HG03135 (cell line): ENCODE data around the gene C19orf47.
"Not testable (repeated sequence)": the region's sequence is repeated elsewhere in the genome, so short reads cannot be mapped to it uniquely, and the experiment has no call there.

Source experiments
- ATAC-seq: cut with Tn5 transposase; IDR thresholded peaks from one replicate; pipeline ENCODE4 v1.9.1; 2021; ENCODE audit warnings: mild to moderate bottlenecking, moderate library complexity; ENCODE audit not compliant: unreplicated experiment

Gene C19orf47

DNA sequence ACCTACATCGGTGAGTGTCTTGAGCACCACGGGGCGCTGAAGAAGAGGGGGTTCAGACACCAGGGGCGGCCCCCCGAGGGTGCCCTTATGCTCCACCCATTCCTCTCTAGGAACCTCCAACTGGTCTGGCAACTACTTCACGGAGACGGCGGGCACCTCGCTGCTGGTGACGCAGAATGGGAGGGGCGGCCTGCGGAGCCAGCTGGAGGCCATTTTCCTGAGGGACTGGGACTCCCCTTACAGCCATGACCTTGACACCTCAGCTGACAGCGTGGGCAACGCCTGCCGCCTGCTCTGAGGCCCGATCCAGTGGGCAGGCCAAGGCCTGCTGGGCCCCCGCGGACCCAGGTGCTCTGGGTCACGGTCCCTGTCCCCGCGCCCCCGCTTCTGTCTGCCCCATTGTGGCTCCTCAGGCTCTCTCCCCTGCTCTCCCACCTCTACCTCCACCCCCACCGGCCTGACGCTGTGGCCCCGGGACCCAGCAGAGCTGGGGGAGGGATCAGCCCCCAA, 29.7 kb upstream of the C19orf47 start:
- ATAC-seq: no peak

DNA sequence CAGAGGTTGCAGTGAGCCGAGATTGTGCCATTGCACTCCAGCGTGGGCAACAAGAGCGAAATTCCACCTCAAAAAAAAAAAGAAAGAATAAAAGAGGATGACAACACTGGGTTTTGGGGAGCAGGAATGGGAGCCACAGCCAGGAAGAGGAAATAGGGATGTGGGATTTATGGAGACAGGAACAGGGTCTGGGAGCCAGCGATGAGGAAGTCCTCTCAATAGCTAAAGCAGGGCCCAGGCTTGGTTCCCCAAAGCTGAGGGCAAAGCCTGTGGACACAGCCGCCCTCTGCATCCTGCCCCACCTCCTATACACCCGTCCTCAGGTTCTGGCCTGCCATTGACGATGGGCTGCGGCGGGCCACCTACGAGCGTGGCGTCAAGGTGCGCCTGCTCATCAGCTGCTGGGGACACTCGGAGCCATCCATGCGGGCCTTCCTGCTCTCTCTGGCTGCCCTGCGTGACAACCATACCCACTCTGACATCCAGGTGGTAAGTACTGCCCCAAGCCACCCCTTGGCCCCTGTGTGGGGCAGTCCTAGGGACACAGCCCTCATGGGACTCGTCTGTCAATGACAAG, 28.2 kb upstream of the C19orf47 start:
- no peak for ATAC-seq

DNA sequence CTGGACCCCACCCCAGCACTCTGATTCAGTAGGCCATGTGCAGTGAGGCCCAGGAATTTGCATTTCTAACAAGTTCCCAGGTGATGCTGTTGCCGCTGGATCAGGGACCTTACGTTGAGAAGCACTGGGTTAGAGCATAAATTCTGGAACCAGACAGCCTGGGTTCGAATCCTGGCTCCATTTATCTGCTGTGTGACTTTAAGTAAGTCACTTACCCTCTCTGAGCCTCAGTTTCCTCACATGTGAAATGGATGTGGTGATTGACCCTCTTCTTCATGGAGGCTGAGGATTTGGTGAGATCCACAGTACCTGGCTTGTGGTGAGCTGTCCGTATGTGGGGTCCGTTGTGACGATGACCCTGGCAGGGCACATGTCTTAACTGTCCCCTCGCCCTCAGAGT, 25.9 kb upstream of the C19orf47 start:
- no peak for ATAC-seq

DNA sequence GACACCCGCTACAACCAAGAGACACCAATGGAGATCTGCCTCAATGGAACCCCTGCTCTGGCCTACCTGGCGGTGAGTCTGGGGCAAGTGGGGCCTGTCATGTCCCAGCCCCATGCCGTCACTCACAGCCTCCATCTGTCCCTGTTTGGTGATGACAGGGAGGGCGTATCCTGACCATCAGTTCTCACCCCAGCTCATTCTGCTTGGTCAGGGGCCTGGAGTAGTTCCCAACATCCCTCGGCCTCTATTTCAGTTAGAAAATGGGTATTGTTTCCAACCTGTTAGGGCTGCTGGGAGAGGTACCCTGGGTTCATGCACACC, 23.6 kb upstream of the C19orf47 start:
- ATAC-seq: no peak

DNA sequence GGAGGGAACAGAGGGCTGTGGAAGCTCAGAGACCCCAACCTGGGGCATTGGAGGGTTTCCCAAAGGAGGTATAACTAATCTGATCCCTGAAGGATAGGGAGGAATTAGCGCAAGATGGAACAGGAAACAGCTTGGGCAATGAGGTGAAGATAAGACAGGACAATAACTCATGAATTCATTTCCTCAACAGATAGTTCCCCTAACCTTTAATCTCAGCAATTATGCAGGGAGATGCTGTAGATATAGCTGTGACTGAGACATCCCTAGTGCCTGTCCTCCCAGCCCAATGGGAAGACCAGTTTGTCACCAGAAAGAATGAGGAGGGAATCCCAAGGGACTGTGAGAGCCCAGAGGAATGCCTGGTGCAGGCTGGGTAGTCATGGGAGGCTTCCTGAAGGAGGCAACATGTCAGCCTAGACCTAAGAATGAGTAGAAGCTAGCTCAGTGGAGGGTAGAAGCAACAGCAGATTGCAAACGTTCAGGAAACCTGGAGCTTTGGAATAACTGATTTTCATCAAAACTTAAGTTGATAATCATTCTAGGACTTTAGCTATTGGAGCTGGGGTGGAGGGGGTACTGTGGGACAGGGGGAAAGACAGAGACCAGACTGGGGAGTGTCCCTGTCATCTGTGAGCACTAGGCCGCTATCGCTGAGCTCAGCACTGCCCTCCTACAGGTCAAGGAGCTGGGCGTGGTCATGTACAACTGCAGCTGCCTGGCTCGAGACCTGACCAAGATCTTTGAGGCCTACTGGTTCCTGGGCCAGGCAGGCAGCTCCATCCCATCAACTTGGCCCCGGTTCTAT, 23.0 kb upstream of the C19orf47 start:
- ATAC-seq: no peak

DNA sequence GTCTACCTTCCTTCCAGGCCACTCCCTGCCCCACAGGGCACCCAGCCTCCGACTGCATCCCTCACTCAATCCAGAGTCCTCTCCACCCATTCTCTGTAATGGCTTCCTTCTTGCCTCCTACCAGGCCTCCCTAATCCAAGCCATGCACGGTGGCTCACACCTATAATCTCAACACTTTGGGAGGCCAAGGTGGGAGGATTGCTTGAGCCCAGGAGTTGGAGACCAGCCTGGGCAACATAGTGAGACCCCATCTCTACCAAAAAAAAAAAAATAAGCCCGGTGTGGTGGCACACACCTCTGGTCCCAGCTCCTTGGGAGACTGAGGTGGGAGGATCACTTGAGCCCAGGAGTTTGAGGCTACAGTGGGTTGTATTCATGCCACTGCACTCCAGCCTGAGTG, 22.1 kb upstream of the C19orf47 start:
- ATAC-seq: not testable (repeated sequence)

DNA sequence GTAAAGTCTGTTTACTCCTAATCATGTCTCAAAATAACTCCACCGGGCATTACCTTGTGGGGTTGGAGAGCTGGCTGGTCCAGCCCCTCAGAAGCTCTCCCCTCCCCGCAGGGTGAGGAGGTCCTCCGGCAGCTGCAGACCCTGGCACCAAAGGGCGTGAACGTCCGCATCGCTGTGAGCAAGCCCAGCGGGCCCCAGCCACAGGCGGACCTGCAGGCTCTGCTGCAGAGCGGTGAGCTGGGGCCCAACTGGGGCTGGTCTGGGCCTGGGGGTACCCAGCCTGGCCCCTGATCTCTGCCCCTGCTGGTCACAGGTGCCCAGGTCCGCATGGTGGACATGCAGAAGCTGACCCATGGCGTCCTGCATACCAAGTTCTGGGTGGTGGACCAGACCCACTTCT, 21.6 kb upstream of the C19orf47 start:
- no peak for ATAC-seq

DNA sequence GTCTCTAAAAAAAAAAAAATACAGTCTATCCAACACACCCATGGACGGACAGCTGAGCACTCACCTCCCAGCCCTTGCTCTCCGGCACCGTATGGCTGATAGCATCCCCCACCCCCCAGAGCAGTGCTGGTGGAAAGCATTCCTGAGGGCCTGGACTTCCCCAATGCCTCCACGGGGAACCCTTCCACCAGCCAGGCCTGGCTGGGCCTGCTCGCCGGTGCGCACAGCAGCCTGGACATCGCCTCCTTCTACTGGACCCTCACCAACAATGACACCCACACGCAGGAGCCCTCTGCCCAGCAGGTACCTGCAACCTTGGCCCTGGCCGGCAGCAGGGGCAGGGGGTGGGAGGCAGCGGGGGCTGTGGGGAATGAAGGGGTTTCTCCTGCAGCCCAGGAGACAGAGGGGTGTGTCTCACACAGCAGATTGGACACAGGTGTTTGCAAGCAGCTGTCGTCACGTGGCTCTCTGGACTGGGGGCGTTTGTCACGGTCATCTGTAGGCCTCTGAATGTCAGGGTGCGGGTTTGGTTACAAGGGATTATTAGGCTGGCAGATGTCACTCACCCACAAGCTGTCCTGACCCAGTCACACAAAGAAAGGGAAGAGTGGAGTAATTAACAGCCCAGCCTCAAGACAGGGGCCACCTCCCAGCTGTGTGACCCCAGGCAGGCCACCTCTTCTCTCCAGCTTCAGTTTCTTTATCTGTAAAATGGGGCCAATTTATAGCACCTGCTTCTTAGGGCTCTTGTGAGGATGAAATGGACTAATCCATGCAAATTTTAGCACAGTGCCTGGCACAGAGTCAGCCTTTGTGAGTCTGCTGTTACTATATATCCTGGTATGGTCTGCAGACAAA, 19.6 kb upstream of the C19orf47 start:
- ATAC-seq: no peak

DNA sequence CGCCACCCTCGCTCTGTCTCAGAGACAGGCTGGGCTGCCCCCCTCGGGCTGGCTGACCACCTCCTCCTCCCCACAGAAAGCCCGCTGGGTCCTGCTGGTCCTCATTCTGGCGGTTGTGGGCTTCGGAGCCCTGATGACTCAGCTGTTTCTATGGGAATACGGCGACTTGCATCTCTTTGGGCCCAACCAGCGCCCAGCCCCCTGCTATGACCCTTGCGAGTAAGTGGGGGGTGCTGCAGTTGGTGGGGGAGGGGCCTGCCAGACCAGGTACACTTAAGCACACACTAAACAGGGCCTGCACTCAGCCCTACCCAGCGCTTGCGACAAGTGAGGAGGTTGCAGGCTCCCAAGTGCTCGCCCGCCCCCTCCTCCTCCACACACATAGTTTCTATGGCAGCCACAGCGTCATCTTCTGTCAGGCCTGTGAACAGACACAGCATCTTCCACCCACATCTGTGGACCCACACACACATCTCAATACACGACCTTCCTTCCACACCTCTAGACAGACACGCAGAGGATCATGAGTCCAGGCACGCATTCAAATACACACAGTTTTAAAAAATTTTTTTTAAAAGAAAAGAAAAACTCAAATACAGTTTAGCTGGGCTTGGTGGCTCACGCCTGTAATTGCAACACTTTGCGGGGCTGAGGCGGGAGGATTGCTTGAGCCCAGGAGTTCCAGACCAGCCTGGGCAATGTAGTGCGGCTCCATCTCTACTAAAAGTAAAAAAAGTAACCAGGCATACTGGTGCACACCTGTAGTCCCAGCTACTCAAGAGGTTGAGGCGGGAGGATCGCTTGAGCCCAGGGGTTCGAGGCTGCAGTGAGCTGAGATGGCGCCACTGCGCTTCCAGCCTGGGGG, 18.7 kb upstream of the C19orf47 start:
- no peak for ATAC-seq

DNA sequence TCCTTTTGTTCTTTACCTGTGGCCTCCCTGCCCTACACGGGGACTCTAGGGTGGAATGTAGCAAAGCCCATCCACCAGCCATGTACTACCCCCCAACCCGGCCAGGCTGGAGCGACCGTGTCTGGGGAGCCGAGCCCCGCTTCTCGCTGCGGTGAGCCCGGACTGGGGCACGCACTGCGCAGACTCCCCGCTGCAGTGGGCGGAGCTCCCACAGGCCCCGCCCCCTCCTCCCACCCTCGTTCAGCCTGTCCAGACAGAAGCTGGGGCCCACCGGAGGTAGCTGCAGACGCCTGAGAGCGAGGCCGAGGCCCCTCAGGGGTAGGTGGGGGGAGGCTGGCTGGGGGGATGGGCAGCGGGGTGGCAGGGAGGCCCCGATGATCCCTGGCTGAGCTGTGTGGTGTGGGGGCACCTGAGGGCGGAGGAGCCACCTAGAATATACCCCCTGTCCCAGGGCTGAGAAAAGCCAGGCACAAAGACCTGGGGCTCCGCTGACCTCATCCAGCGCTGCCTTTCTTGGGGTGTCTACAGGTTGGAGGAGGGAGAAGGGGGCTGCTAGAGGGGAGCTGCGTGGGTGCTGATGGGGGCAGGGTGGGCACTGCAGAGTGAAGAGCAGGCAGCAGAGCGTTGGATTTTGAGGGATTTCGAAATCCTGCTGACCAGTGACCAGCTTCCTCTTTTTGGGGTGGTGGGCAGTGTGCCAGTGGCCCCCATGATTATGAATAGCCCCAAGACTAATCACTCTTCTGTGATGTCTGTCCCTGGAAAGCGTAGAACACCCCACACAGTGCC, 17.6 kb upstream of the C19orf47 start:
- no peak for ATAC-seq

DNA sequence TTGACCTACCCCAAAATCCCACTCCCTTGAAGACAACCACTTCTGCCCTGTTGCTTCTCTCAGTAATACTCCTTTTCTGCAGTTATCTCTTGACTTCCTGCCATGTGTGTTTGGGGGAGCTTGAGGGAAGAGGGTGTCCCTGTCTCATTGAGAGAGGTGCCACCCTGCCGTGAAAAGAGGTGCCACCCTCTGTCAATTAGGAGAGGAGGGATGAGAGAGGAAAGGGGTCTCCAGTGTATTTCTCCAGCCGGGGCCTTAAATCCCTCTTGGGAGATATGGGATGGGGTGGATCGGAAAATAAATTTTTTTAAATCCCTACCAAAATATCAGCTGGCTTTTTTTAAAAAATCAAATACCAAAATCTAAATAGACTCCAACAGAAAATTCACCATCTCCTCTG, 16.8 kb upstream of the C19orf47 start:
- no peak for ATAC-seq

DNA sequence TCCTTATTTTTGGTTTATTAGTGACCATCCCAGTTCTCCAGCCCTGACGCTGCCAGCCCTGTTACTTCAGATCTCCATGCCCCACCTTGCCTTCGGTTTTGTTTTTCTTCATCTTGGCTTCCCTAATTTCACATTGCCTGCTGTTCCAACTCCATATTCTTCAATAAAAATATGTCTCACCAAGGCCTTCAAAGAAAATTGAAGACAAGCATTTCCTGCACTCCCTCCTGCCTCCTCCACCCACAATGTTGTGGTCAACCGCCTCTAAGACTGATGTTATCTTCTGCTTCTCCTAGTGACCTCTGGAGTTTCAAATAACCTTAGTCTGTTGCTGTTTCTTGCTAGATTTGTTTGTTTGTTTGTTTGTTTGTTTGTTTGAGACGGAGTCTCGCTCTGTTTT, 14.9 kb upstream of the C19orf47 start:
- ATAC-seq: no peak

DNA sequence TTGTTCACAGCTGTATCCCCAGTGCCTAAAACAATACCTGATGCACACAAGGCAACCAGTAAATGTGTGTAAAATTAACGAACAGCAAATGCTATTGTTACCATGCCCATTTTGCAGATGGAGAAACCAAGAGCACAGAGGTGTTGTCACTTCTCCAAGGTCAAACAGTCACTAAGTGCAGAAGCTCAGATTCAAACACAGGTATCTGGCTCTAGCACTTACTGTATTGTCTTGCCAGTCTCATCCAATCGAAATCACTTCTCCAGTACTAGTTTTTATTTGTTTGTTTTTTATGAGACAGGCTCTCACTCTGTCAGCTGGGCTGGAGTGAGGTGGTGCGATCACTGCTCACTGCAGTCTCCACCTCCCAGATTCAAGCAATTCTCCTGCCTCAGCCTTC, 14.0 kb upstream of the C19orf47 start:
- no peak for ATAC-seq

DNA sequence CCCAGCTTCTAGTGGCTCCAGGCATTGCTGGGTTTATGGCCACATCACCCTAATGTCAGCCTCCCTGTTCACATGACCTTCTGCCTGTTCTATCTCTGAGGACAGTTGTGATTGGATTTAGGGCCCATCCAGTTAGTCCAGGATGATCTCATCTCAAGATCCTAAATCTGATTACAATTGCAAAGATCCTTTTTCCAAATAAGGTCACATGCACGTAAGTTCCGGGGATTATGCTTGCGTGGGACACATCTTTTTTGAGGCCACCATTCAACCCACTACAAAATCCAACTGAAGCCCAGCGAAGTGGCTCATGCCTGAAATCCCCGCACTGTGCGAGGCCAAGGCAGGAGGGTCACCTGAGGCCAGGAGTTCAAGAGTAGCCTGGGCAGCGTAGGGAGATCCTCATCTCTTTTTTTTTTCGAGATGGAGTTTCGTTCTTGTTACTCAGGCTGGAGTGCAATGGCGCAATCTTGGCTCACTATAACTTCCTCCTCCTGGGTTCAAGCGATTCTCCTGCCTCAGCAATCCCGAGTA, 12.6 kb upstream of the C19orf47 start:
- ATAC-seq: no peak

DNA sequence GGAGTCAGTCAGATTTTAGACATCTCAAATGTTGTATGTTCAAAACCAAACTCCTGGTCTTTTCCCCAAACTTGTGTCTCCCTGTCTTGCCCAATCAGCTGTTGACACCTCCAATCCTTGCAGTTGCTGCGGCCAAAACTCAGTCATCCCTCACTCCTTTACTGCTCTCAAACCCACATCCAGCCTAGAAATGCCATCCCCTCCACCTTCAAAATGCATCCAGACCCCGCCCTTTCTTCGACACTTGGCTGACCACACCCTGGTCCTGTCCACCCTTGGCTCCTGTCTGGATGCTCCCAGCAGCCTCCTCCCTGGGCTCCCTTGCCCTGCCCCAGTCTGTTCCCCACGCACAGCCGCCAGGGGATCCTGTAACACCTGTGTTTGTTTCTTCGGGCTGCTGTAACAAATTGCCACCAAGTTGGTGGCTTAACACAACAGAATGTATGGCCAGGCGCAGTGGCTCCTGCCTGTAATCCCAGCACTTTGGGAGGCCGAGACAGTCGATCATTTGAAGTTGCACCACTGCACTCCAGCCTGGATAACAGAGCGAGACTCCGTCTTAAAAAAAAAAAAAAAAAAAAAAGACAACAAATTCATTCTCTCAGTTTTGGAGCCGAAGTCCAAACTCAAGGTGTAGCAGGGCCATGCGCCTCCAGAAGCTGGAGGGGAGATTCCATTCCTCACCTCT, 12.0 kb upstream of the C19orf47 start:
- ATAC-seq: no peak

DNA sequence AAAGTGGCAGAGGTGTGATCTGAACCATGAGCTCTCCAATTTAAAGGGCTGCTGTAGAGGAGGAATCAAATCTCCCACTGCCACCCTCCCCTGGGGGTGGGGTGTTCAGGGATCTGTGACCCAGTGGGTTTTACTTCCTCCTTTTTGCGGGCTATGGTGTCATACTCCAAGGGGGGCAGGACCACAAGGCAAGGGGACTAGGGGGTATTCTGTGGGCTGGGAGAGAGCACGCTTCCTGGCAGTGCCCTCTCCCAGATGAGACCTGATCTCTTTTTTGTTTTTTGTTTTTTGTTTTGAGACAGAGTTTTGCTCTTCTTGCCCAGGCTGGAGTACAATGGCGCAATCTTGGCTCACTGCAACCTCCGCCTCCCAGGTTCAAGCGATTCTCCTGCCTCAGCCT, 10.6 kb upstream of the C19orf47 start:
- no peak for ATAC-seq

DNA sequence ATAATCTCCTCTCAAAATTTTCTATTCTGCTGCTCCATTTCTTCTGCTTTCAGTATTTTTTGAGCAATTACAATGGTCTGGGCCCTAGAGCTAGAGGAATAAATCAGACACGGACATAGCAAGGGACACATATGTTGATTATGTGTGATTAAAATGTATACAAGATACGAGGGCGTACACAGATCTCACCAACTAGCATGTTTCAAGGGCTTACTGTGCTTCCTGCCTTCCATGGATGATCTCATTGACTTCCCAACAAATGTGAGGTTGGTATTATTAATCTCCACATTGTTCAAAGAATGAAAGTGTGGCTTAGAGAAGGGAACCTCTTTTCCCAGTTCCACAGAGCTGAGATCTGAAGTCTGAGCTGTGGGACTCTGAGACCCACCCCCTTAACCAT, 9.4 kb upstream of the C19orf47 start:
- ATAC-seq: no peak

DNA sequence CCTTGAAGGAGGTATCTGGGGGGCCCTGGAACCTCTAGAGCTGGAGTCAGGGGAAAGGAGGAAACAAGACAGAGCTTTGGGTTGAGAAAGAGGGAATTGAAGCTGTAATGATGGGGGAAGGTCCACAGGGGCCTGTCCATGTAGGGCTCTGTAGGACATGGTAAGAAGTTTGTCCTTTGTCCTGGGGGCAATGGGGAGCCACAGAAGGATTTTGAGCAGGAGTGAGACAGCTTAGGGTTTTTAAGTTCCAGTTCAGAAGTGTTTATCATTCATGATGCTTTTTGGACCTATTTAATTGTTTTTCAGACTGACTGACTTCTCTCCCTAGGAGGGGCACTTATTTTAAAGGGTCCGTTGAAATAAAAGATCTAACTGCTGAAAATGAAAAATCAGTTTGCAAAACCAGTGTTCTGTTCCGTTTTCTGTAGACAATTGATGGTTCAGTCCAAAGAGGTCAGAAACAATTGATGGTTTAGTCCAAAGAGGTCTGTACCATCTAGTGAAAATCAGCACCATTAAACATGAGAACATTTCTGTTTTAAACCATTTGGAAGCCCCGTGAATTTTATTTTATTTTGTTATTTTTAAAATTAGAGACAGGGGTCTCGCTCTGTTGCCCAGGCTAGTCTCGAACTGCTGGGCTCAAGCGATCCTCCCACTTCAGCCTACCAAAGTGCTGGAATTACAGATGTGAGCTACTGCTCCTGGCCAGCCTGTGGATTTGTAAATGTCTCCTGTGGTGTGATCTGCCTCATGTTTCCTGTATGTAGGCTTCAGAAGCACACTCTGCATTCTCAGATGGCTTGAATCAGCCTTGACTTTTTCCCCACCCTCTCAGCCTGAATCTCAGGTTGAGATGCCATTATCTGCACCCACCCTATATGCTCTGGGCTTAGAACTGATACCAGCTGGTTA, 8.7 kb upstream of the C19orf47 start:
- ATAC-seq: no peak
